PC-3 (cell line): ENCODE measurements around the gene CRYBA1. TPM values are rescaled to one million over a fixed set of nuclear protein-coding genes. Genes with fewer than 3 reads are reported as not detected.
A peak's percentile ranks its signal among the peaks of the same experiment; 100 is the strongest.

ENCODE experiments used
- ATAC-seq: fragments of 200-7000 bp; cut with Tn5 transposase; 2 replicates; pipeline ENCODE4 v1.9.1; 2020; ENCODE audit warnings: mild to moderate bottlenecking, moderate library complexity
- BruUV-seq: library from RNA; stranded (reverse); fragments of 400-500 nt; replicated peaks from 2 replicates; lab custom pipeline; 2021; lab: Mats Ljungman, UMichigan
- CTCF ChIA-PET: fragments of 300-600 bp; sonication (Branson Sonifier 250); formaldehyde crosslinking; loops from one replicate; lab custom pipeline; 2022; ENCODE audit warnings: antibody characterized with exemption; lab: Charles Lee
- POLR2A ChIA-PET: fragments of 300-600 bp; sonication (Branson Sonifier 250); formaldehyde crosslinking; loops from one replicate; lab custom pipeline; 2022; ENCODE audit warnings: antibody characterized with exemption; ENCODE audit not compliant: unreplicated experiment; lab: Charles Lee
- DNase-seq: peaks from one replicate; pipeline ENCODE4 v3.0.0-alpha.2; 2015
- H2AFZ ChIP-seq: fragments of 300-600 bp; sonication (generic); 2 replicates; pipeline ENCODE4 v1.6.0; 2016; ENCODE audit warnings: antibody characterized with exemption, low read length
- H3F3A ChIP-seq: fragments of 300-600 bp; sonication (generic); one replicate; pipeline ENCODE4 v1.6.0; 2017; ENCODE audit warnings: antibody characterized with exemption, low read length, control low read depth, mild to moderate bottlenecking; ENCODE audit not compliant: unreplicated experiment
- H3K27ac ChIP-seq: fragments of 300-600 bp; sonication (generic); 2 replicates; pipeline ENCODE4 v1.5.1; 2016; ENCODE audit warnings: mild to moderate bottlenecking, low read length
- H3K27me3 ChIP-seq: fragments of 300-600 bp; sonication (generic); 2 replicates; pipeline ENCODE4 v1.6.1; 2016; ENCODE audit warnings: low read length, mixed read lengths
- H3K36me3 ChIP-seq: fragments of 300-600 bp; sonication (generic); 2 replicates; pipeline ENCODE4 v1.6.1; 2016; ENCODE audit warnings: low read depth, mixed run types, low read length, mixed read lengths
- H3K4me1 ChIP-seq: fragments of 300-600 bp; sonication (generic); 2 replicates; pipeline ENCODE4 v1.5.1; 2016; ENCODE audit warnings: low read length; ENCODE audit not compliant: insufficient read depth
- H3K4me2 ChIP-seq: fragments of 300-600 bp; sonication (generic); 2 replicates; pipeline ENCODE4 v1.6.0; 2016; ENCODE audit warnings: low read length
- H3K4me3 ChIP-seq: fragments of 300-600 bp; sonication (generic); 2 replicates; pipeline ENCODE4 v1.5.1; 2016; ENCODE audit warnings: mild to moderate bottlenecking, low read length, mixed read lengths
- H3K79me2 ChIP-seq: fragments of 300-600 bp; sonication (generic); 2 replicates; pipeline ENCODE4 v1.6.1; 2017; ENCODE audit warnings: low read length, mixed read lengths
- H3K9ac ChIP-seq: fragments of 300-600 bp; sonication (generic); 2 replicates; pipeline ENCODE4 v1.6.0; 2016; ENCODE audit warnings: mild to moderate bottlenecking, low read length
- H3K9me2 ChIP-seq: fragments of 300-600 bp; sonication (generic); replicated peaks from 2 replicates; pipeline ENCODE4 v1.6.1; 2016; ENCODE audit warnings: mixed run types, low read length, mixed read lengths
- H3K9me3 ChIP-seq: fragments of 300-600 bp; sonication (generic); 2 replicates; pipeline ENCODE4 v1.6.1; 2016; ENCODE audit warnings: low read length, mixed read lengths
- H4K20me1 ChIP-seq: fragments of 300-600 bp; sonication (generic); 2 replicates; pipeline ENCODE4 v1.6.1; 2016; ENCODE audit warnings: low read length, mixed read lengths
- CTCF ChIP-seq: fragments of 300-600 bp; sonication (generic); conservative IDR thresholded peaks from 2 replicates; pipeline ENCODE4 v1.5.1; 2017; ENCODE audit warnings: antibody characterized with exemption, low read depth, mild to moderate bottlenecking, low read length
- EZH2 ChIP-seq: fragments of 300-600 bp; sonication (generic); IDR thresholded peaks from one replicate; pipeline ENCODE4 v1.6.1; 2017; ENCODE audit warnings: antibody characterized with exemption, mild to moderate bottlenecking, low read length; ENCODE audit not compliant: unreplicated experiment
- EZH2phosphoT487 ChIP-seq: fragments of 300-600 bp; sonication (generic); IDR thresholded peaks from 2 replicates; pipeline ENCODE4 v1.6.1; 2018; ENCODE audit warnings: mild to moderate bottlenecking, antibody characterized with exemption, low read length, borderline replicate concordance
- intact Hi-C: fragments of 100-400 bp; cut with micrococcal nuclease; formaldehyde crosslinking; loops from 2 replicates; pipeline ENCODE4 v1.9.0; 2023
- total RNA-seq: library from RNA; depleted of rRNA; stranded (reverse); fragments of >200 nt; gene quantifications from 2 replicates; pipeline ENCODE4 v1.2.3, GENCODE V29; 2014

Gene CRYBA1
- total RNA-seq, 1 experiment from 2014 or later, result not detected

- Histone ChIP-seq H3K9me3 (no peaks in the 10 kb centered on the region), H4K20me1 (peaks cover 57% of the 10 kb centered on the region), H3K27me3 (no peaks in the 10 kb centered on the region), H3K4me1 (peaks cover 19% of the 10 kb centered on the region), H3K9ac (peak overlapping the region; percentile 94), H3K36me3 (peaks cover 34% of the 10 kb centered on the region), H3K4me2 (peak overlapping the region; percentile 82), H3K4me3 (peak overlapping the region; percentile 93), H3K27ac (no peak overlapping the region), H3F3A (no peaks in the 10 kb centered on the region), H3K79me2 (peaks cover 75% of the 10 kb centered on the region), H3K9me2 (no peaks in the 10 kb centered on the region), H2AFZ (no peak overlapping the region)
- intact Hi-C loops, result loop anchor here (2.0 to 5.0 kb wide), 2 partner anchors 72 to 144 kb away; no protein-coding TSS in a partner anchor
- ATAC-seq (no peak), DNase-seq (peak; percentile 75)
- TF ChIP-seq CTCF (peak; percentile 64), EZH2 (no peak)
- ChIA-PET CTCF (interaction anchor here (0.6 to 1.0 kb wide), 2 partner anchors 40 to 142 kb away, joined by 3 to 4 read pairs; no protein-coding TSS in a partner anchor), POLR2A (no interaction called here)
- no TSS peak for BruUV-seq
Measured at GRCh38 chr17:29291163-29291752, 44.6 kb downstream of the CRYBA1 start.

DNA sequence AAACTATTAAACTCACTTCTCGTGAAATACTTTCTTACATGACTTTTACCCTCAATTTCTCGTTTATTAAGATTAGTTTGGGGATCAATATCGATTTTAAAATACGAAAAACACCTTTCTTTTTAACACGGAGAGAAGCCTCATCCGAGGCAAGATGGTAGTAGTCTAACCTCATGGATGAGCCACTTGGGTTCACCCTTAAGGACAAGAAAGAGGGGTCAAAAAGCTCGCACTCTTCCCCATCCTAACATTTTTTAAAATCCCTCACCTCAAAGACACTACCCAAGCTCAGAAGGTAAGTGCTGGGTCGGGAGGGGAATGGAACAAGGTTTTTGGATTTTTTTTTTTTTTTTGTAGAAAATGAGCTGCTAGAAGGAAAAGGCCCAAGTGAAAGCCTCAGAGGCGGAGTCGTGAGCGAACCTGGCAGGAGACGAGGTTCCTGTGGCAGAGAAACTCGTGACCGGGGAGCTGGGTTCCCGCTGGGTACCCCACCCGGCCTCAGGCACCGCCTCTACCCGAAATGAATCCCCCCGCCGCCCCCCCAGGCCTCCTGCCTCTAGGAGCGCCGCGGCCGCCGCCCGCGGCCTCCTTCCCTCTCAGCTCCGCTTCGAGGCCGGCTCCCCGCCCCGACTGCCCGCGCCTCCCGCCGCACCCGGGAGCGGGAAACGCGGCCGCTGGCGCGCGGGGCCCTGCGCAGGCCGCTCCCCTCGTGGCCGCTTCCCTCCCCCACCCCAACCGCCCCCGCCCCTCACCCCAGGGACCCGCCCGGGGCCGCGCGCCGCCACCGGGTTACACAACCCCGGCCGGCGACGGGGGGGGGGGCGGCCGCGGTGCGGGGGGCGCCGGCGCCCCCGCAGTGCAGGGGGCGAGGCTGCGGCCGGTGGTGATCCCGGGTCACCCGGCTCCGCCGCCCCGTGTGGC is 45.7 kb downstream of the CRYBA1 start:
- Histone ChIP-seq H4K20me1 (peaks cover 46% of the 10 kb centered on the region), H3K4me2 (peak overlapping the region; percentile 89), H3K9me3 (no peaks in the 10 kb centered on the region), H3K27ac (peak overlapping the region; percentile 70), H3K4me1 (peaks cover 19% of the 10 kb centered on the region), H3K4me3 (peak overlapping the region; percentile 100), H3K9me2 (no peaks in the 10 kb centered on the region), H3K36me3 (peaks cover 23% of the 10 kb centered on the region), H3K27me3 (no peaks in the 10 kb centered on the region), H2AFZ (no peak overlapping the region), H3K79me2 (peaks cover 64% of the 10 kb centered on the region), H3K9ac (peak overlapping the region; percentile 94), H3F3A (no peaks in the 10 kb centered on the region)
- BruUV-seq, result no TSS peak
- ChIA-PET POLR2A (interaction anchor here (0.5 kb wide), 1 partner anchor 65 kb away, joined by 4 read pairs; no protein-coding TSS in a partner anchor), CTCF (interaction anchor here (0.5 to 0.6 kb wide), 3 partner anchors 35 to 147 kb away, joined by 3 to 4 read pairs (median 4); no protein-coding TSS in a partner anchor)
- intact Hi-C loops, result loop anchor here (5.0 kb wide), 1 partner anchor 145 kb away; no protein-coding TSS in a partner anchor
- no peak for TF ChIP-seq EZH2
- no peak for TF ChIP-seq CTCF
- no peak for TF ChIP-seq EZH2phosphoT487
- DNase-seq (peak; percentile 4), ATAC-seq (no peak)
